H1 (cell line): ENCODE measurements around the gene SIRT3. TPM values are rescaled to one million over a fixed set of nuclear protein-coding genes. Genes with fewer than 3 reads are reported as not detected.

ENCODE experiments used
- GTF2F1 ChIP-seq: IDR thresholded peaks from 2 replicates; pipeline ENCODE4 v1.6.1; 2012; ENCODE audit warnings: low read depth, low read length, improper control_type of control experiment, borderline replicate concordance
- HDAC2 ChIP-seq, 2 experiments: fragments of 300-600 bp in 1 of 2; sonication (generic) in 1 of 2; IDR thresholded peaks; 2 replicates each; pipeline ENCODE4 v1.6.1; 2011 to 2012; ENCODE audit warnings: low read depth in 2 of 2, low read length in 2 of 2, mild to moderate bottlenecking in 2 of 2, moderate library complexity in 2 of 2, borderline replicate concordance in 1 of 2, inconsistent platforms in 1 of 2
- RBBP5 ChIP-seq: IDR thresholded peaks from 2 replicates; pipeline ENCODE4 v1.7.1; 2012; ENCODE audit warnings: low read depth, mild to moderate bottlenecking, inconsistent platforms, low read length, moderate library complexity, borderline replicate concordance
- SAP30 ChIP-seq: fragments of 300-600 bp; sonication (generic); IDR thresholded peaks from 2 replicates; pipeline ENCODE4 v1.7.1; 2012; ENCODE audit warnings: low read length, moderate library complexity, mild to moderate bottlenecking, inconsistent platforms; ENCODE audit not compliant: insufficient read depth, insufficient replicate concordance
- polyA plus RNA-seq, 7 experiments: library from polyadenylated mRNA; depleted of rRNA in 3 of 7; stranded (reverse) in 5 of 7; unstranded in 2 of 7; fragments of >200 nt in 5 of 7; fragments of 200-250 nt in 2 of 7; gene quantifications; 1 replicate in 5 of 7; 2 replicates in 1 of 7; 4 replicates in 1 of 7; pipeline versions ENCODE4 v1.2.1 to v1.2.3, GENCODE V29; 2011 to 2013; ENCODE audit warnings: missing spikeins in 2 of 7, mixed read lengths in 2 of 7
- total RNA-seq: library from RNA; stranded (reverse); fragmentation: NEBNext Ultra II Directional; extraction: Animal tissue kit (Norgen Biotek cat#: 25700); gene quantifications from 2 replicates; pipeline ENCODE4 v1.2.1, GENCODE V29; 2021
- TF ChIP-seq, protein P1 (sequence below): IDR thresholded peaks from 2 replicates; pipeline ENCODE4 v1.6.1; 2012; ENCODE audit warnings: inconsistent platforms

The SIRT3 gene
- total and polyA plus RNA-seq, 2 of the 8 experiments (the other 6 are each of a cell fraction or from before 2014, with no cell fraction given), result 14.3 to 21.6 TPM

DNA sequence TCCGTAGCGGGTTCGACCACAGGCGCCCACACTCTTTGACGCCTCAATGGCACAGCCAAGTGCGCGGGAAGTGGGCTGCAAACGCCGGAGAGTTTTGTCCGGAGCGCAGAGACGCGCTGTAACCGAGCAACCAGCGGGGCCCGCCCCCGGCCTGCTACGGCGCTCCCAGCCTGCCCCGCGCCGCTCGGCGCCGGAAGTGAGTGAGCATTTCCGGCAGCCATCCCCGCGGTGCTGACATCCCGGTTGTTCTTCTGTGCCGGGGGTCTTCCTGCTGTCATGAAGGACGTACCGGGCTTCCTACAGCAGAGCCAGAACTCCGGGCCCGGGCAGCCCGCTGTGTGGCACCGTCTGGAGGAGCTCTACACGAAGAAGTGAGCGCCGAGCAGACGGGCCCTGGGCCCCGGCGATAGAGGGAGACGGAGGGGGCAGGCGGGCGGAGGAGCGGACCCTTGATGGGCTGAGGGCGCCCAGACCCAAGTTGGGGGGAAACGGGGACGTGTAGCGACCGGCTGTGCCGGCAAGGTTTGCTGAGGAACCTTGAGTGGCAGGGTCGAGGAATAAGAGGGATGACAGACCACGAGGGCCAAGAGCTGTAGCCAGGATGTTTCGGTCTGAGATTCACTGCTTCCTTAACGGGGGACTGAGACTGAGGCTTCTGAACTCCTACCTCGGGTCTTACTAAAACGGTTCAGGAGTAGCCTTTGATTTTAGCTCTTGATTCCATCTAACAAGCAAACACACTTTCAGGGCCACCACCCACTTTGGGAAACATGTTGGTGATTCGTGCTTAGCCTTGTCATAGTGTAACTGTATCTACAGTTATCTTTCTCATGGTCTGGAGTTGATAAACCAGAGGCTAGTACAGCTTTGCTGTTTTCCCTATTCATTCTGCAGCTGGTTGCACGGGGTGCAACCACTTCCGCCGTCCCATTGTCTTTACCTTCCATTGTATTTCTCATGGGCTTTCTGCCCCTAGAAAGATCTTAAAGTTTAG lies 929 bp upstream of the SIRT3 start, which contains the start of gene PSMD13 (continued):
- TF ChIP-seq HDAC2 (IDR thresholded peaks at IDR 0.05; ENCODE audit: borderline replicate concordance in 1 of 2, low read depth in 2 of 2, low read length in 2 of 2) (peak in 1 of 2 experiments; percentile 96; a peak in 2 of 4 replicates), GTF2F1 (no peak), SAP30 (peak; percentile 93), RBBP5 (peak; percentile 84; the same call in 1 of the 2 replicates)
- TF ChIP-seq, protein P1, sequence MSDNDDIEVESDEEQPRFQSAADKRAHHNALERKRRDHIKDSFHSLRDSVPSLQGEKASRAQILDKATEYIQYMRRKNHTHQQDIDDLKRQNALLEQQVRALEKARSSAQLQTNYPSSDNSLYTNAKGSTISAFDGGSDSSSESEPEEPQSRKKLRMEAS, result peak; percentile 39; the same call in 1 of the 2 replicates
